ENCODE data around the gene CWF19L2.
"Not testable (repeated sequence)": the region's sequence is repeated elsewhere in the genome, so short reads cannot be mapped to it uniquely, and the experiment has no call there.

The CWF19L2 gene

GRCh38 chr11:107413352-107413751 lies 44.3 kb downstream of the CWF19L2 start:
- Histone ChIP-seq H3K27me3 (ENCODE audit: control insufficient read depth, insufficient read depth, low read length) (no peaks in the 10 kb centered on the region), H3K36me3 (ENCODE audit: control insufficient read depth, insufficient read depth, low read length) (peaks cover 2% of the 10 kb centered on the region), H3K4me3 (ENCODE audit: low read length) (no peak overlapping the region)

DNA sequence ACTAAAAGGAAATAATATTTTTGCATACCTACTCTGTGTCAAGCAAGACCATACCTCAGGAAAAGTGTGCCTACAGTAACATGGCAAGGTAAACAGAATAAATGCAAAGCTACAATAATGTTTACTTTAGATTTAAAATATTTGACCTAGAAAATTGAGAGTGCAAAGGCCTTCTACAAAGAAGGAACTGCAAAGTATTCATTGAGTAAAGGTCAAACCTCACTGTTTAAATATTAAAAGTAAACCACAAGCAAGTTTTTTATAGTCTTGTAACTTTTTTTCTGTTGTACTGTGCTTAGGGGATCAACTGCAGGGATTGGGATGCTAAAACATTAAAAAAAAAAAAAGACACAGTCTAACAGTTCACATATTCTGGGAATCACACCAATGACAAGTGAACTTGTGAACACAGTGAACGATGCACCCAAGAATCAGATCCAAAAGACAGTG lies 48.8 kb downstream of the CWF19L2 start:
- H3K36me3 ChIP-seq (ENCODE audit: control insufficient read depth, insufficient read depth, low read length), result no peaks in the 10 kb centered on the region

More at GRCh38 chr11:107413352-107413751, 44.3 kb downstream of the CWF19L2 start:
- Histone ChIP-seq H3K4me1 (ENCODE audit: control insufficient read depth, insufficient read depth, low read length) (no peaks in the 10 kb centered on the region), H3K27ac (ENCODE audit: low read depth, low read length) (no peak overlapping the region), H3K9ac (ENCODE audit: low read length) (no peak overlapping the region)

GRCh38 chr11:107405260-107405659 lies 52.4 kb downstream of the CWF19L2 start:
- H3K9ac ChIP-seq (ENCODE audit: low read length), result no peak overlapping the region
- H3K27me3 ChIP-seq (ENCODE audit: control insufficient read depth, insufficient read depth, low read length), result no peaks in the 10 kb centered on the region
- H3K4me1 ChIP-seq (ENCODE audit: control insufficient read depth, insufficient read depth, low read length), result no peaks in the 10 kb centered on the region
- H3K4me3 ChIP-seq (ENCODE audit: low read length), result no peak overlapping the region
- no peak overlapping the region for H3K27ac ChIP-seq (ENCODE audit: low read depth, low read length)
- no peaks in the 10 kb centered on the region for H3K36me3 ChIP-seq (ENCODE audit: control insufficient read depth, insufficient read depth, low read length)

More for the DNA sequence above, 48.8 kb downstream of the CWF19L2 start:
- Histone ChIP-seq H3K4me3 (ENCODE audit: low read length) (no peak overlapping the region), H3K27me3 (ENCODE audit: control insufficient read depth, insufficient read depth, low read length) (no peaks in the 10 kb centered on the region), H3K27ac (ENCODE audit: low read depth, low read length) (no peak overlapping the region), H3K4me1 (ENCODE audit: control insufficient read depth, insufficient read depth, low read length) (no peaks in the 10 kb centered on the region), H3K9ac (ENCODE audit: low read length) (no peak overlapping the region)

- not testable (repeated sequence) for H3K27ac ChIP-seq (ENCODE audit: low read depth, low read length); H3K27me3 ChIP-seq (ENCODE audit: control insufficient read depth, insufficient read depth, low read length); H3K9ac ChIP-seq (ENCODE audit: low read length); H3K4me1 ChIP-seq (ENCODE audit: control insufficient read depth, insufficient read depth, low read length); H3K4me3 ChIP-seq (ENCODE audit: low read length); H3K36me3 ChIP-seq (ENCODE audit: control insufficient read depth, insufficient read depth, low read length)
Measured at GRCh38 chr11:107401131-107401530, 56.5 kb downstream of the CWF19L2 start.

DNA sequence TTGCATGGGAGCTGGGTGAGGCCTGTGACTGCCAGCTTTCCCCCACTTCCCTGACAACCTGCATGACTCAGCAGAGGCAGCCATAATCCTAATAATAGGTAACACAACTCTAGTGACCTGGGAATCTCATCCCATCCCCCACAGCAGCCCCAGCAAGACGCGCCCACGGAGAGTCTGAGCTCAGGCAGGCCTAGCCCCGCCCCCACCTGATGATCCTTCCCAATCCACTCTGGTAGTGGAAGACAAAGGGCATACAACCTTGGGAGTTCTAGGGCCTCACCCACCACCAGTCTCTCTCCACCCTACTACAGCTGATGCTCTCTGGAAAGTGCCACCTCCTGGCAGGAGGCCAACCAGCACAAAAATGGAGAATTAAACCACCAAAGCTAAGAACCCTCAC lies 60.3 kb downstream of the CWF19L2 start:
- no peaks in the 10 kb centered on the region for H3K27me3 ChIP-seq (ENCODE audit: control insufficient read depth, insufficient read depth, low read length)
- H3K27ac ChIP-seq (ENCODE audit: low read depth, low read length), result no peak overlapping the region
- no peak overlapping the region for H3K9ac ChIP-seq (ENCODE audit: low read length)
- no peaks in the 10 kb centered on the region for H3K4me1 ChIP-seq (ENCODE audit: control insufficient read depth, insufficient read depth, low read length)
- no peak overlapping the region for H3K4me3 ChIP-seq (ENCODE audit: low read length)
- no peaks in the 10 kb centered on the region for H3K36me3 ChIP-seq (ENCODE audit: control insufficient read depth, insufficient read depth, low read length)

DNA sequence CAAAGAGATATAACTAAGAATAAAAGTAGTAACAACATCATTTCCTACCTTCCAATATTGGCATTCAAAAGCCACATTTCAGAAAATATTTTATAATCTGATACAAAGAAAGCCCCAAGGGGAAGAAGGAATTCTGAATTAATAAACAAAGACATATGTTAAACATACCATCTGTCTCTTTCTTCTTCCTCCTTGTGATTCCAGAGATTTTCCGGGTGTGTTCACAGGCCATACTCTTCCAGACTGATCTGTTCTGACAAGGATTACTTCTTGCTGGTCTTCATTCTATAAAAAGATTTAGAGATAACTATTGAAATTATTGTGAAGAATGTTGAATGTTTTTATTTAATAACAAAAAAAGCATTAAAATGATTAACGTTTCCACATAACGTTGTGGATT lies 65.0 kb downstream of the CWF19L2 start:
- Histone ChIP-seq H3K27ac (ENCODE audit: low read depth, low read length) (no peak overlapping the region), H3K4me3 (ENCODE audit: low read length) (no peak overlapping the region), H3K4me1 (ENCODE audit: control insufficient read depth, insufficient read depth, low read length) (no peaks in the 10 kb centered on the region), H3K27me3 (ENCODE audit: control insufficient read depth, insufficient read depth, low read length) (no peaks in the 10 kb centered on the region), H3K36me3 (ENCODE audit: control insufficient read depth, insufficient read depth, low read length) (no peaks in the 10 kb centered on the region), H3K9ac (ENCODE audit: low read length) (no peak overlapping the region)

DNA sequence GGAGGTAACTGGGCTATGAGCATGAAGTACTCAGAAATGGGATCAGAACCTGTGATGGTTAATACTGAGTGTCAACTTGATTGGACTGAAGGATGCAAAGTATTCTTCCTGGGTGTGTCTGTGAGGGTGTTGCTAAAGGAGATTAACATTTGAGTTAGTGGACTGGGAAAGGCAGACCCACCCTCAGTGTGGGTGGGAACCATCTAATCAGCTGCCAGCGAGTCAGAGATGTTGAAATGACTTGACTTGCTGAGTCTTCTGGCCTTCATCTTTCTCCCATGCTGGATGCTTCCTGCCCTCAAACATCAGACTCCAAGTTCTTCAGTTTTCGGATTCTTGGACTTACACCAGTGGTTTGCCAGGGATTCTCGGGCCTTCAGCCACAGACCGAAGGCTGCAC lies 66.9 kb downstream of the CWF19L2 start:
- H3K9ac ChIP-seq (ENCODE audit: low read length); H3K4me3 ChIP-seq (ENCODE audit: low read length); H3K36me3 ChIP-seq (ENCODE audit: control insufficient read depth, insufficient read depth, low read length); H3K4me1 ChIP-seq (ENCODE audit: control insufficient read depth, insufficient read depth, low read length); H3K27ac ChIP-seq (ENCODE audit: low read depth, low read length); H3K27me3 ChIP-seq (ENCODE audit: control insufficient read depth, insufficient read depth, low read length): not testable (repeated sequence)

GRCh38 chr11:107387666-107388065 lies 70.0 kb downstream of the CWF19L2 start:
- no peaks in the 10 kb centered on the region for H3K36me3 ChIP-seq (ENCODE audit: control insufficient read depth, insufficient read depth, low read length)

DNA sequence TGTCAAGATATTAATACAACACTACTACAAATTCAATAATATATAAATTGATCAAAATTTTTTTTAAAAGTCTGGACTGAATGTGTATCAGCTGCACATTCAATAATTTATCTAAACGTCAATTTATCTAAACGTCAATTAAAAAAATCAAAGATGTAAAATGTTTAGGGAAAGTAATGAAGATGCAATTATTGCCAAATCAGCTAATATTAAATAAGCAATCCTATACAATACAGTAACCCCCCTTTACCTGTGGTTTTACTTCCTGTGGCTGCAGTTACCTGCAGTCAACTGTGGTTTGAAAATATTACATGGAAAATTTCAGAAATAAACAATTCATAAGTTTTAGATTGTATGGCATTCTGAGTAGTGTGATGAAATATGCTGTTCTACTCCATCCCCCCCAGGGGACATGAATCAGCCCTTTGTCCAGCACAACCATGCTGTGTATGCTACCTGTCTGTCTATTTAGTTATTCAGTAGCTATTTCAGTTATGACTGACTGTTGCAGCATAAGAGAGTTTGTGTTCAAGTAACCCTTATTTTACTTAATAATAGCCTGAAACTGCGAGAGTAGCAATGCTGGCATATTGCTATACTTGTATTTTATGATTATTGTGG lies 72.2 kb downstream of the CWF19L2 start:
- H3K4me3 ChIP-seq (ENCODE audit: low read length), result no peak overlapping the region
- no peak overlapping the region for H3K9ac ChIP-seq (ENCODE audit: low read length)
- H3K36me3 ChIP-seq (ENCODE audit: control insufficient read depth, insufficient read depth, low read length), result no peaks in the 10 kb centered on the region
- no peak overlapping the region for H3K27ac ChIP-seq (ENCODE audit: low read depth, low read length)
- no peaks in the 10 kb centered on the region for H3K4me1 ChIP-seq (ENCODE audit: control insufficient read depth, insufficient read depth, low read length)
- no peaks in the 10 kb centered on the region for H3K27me3 ChIP-seq (ENCODE audit: control insufficient read depth, insufficient read depth, low read length)

More at GRCh38 chr11:107387666-107388065, 70.0 kb downstream of the CWF19L2 start:
- H3K4me1 ChIP-seq (ENCODE audit: control insufficient read depth, insufficient read depth, low read length), result no peaks in the 10 kb centered on the region
- H3K9ac ChIP-seq (ENCODE audit: low read length), result no peak overlapping the region
- H3K27me3 ChIP-seq (ENCODE audit: control insufficient read depth, insufficient read depth, low read length), result no peaks in the 10 kb centered on the region
- H3K4me3 ChIP-seq (ENCODE audit: low read length), result no peak overlapping the region
- H3K27ac ChIP-seq (ENCODE audit: low read depth, low read length), result no peak overlapping the region

- Histone ChIP-seq H3K9ac (ENCODE audit: low read length) (no peak overlapping the region), H3K4me3 (ENCODE audit: low read length) (no peak overlapping the region), H3K4me1 (ENCODE audit: control insufficient read depth, insufficient read depth, low read length) (no peaks in the 10 kb centered on the region), H3K36me3 (ENCODE audit: control insufficient read depth, insufficient read depth, low read length) (no peaks in the 10 kb centered on the region), H3K27ac (ENCODE audit: low read depth, low read length) (no peak overlapping the region), H3K27me3 (ENCODE audit: control insufficient read depth, insufficient read depth, low read length) (no peaks in the 10 kb centered on the region)
Measured at GRCh38 chr11:107384144-107384852, 73.3 kb downstream of the CWF19L2 start.

DNA sequence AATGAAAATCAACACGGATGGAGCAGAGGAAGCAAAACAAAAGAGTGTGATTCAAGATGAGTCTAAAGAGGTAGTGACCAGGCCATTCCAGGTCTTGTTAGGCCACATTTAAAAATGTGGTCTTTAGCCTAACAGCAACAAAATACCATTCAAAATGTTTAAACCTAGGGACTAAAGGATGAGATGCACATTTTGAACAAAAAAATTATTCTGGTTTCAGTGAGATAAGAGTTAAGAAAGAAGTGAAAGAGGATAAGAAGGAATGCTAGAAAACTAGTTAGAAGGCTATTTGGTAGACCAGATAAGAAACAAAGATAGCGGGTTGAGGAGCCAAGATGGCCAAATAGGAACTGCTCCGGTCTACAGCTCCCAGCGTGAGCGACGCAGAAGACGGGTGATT lies 85.2 kb downstream of the CWF19L2 start:
- no peaks in the 10 kb centered on the region for H3K36me3 ChIP-seq (ENCODE audit: control insufficient read depth, insufficient read depth, low read length)
- no peak overlapping the region for H3K9ac ChIP-seq (ENCODE audit: low read length)
- no peak overlapping the region for H3K4me3 ChIP-seq (ENCODE audit: low read length)
- no peaks in the 10 kb centered on the region for H3K4me1 ChIP-seq (ENCODE audit: control insufficient read depth, insufficient read depth, low read length)
- no peaks in the 10 kb centered on the region for H3K27me3 ChIP-seq (ENCODE audit: control insufficient read depth, insufficient read depth, low read length)
- no peak overlapping the region for H3K27ac ChIP-seq (ENCODE audit: low read depth, low read length)

DNA sequence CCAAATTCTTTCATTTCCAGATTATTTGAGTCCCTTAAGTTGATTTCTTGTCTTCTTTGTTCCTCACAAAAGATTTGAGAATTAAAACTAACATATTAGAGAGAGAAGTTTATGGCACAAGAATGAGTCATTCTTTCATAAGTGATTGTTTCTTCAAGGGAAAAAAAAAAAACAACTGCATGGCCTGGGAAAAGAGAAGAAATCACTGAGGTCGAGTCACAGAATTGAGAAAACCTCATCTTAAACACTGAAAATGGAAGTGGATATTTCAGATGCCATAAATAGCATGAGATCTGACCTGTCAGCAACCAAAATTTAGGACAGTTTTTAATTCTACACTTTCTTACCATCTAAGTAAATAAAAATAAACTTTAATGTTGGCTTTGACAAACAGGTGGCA lies 87.2 kb downstream of the CWF19L2 start:
- H3K36me3 ChIP-seq (ENCODE audit: control insufficient read depth, insufficient read depth, low read length), result no peaks in the 10 kb centered on the region
- H3K27me3 ChIP-seq (ENCODE audit: control insufficient read depth, insufficient read depth, low read length), result no peaks in the 10 kb centered on the region
- no peak overlapping the region for H3K4me3 ChIP-seq (ENCODE audit: low read length)
- H3K27ac ChIP-seq (ENCODE audit: low read depth, low read length), result no peak overlapping the region
- H3K9ac ChIP-seq (ENCODE audit: low read length), result no peak overlapping the region
- no peaks in the 10 kb centered on the region for H3K4me1 ChIP-seq (ENCODE audit: control insufficient read depth, insufficient read depth, low read length)

- no peak overlapping the region for H3K9ac ChIP-seq (ENCODE audit: low read length)
- H3K4me1 ChIP-seq (ENCODE audit: control insufficient read depth, insufficient read depth, low read length), result no peaks in the 10 kb centered on the region
- no peak overlapping the region for H3K4me3 ChIP-seq (ENCODE audit: low read length)
- H3K27me3 ChIP-seq (ENCODE audit: control insufficient read depth, insufficient read depth, low read length), result no peaks in the 10 kb centered on the region
- H3K27ac ChIP-seq (ENCODE audit: low read depth, low read length), result no peak overlapping the region
- H3K36me3 ChIP-seq (ENCODE audit: control insufficient read depth, insufficient read depth, low read length), result no peaks in the 10 kb centered on the region
Measured at GRCh38 chr11:107359701-107360100, 97.9 kb downstream of the CWF19L2 start.

Measured in rectal smooth muscle tissue (tissue), 1 donor.